Left lobe of liver (tissue), 2 donors: Measurements from ENCODE around the gene KRABD2.
"Not testable (repeated sequence)": the region's sequence is repeated elsewhere in the genome, so short reads cannot be mapped to it uniquely, and the experiment has no call there.

Source experiments
- ATAC-seq: fragments of 200-7000 bp; cut with Tn5 transposase; one replicate; pipeline ENCODE4 v1.9.1; 2020; ENCODE audit warnings: mild to moderate bottlenecking, moderate library complexity
- DNase-seq: peaks from one replicate; pipeline ENCODE4 v3.0.0-alpha.2; 2020; ENCODE audit warnings: low spot score
- donor health status: DM: no; HTN: no; CAD: no; lungs with moderate emphysema.
- donor health status: DM: no; HTN: yes; CAD: no.

Gene KRABD2

GRCh38 chr17:8376271-8377067, at the start of gene KRABD2:
KRABD2 (minus strand) TSS chr17:8376704.
- ATAC-seq: peak; percentile 99
- DNase-seq: peak; percentile 94

GRCh38 chr17:8421571-8421970, 45.1 kb upstream of the KRABD2 start:
- no peak for ATAC-seq
- DNase-seq: no peak

GRCh38 chr17:8420041-8420934, 43.8 kb upstream of the KRABD2 start:
- ATAC-seq (peak; percentile 90), DNase-seq (peak; percentile 95)

- ATAC-seq: no peak
- DNase-seq: no peak
These were observed 42.8 kb upstream of the KRABD2 start for GRCh38 chr17:8419305-8419704.

GRCh38 chr17:8418471-8418870, 42.0 kb upstream of the KRABD2 start:
- DNase-seq: no peak
- ATAC-seq: no peak

GRCh38 chr17:8417806-8418205, 41.3 kb upstream of the KRABD2 start:
- ATAC-seq: peak; percentile 57
- no peak for DNase-seq

GRCh38 chr17:8413938-8414337, 37.4 kb upstream of the KRABD2 start:
- no peak for DNase-seq

GRCh38 chr17:8413328-8413727, 36.8 kb upstream of the KRABD2 start:
- no peak for DNase-seq

More at GRCh38 chr17:8413938-8414337, 37.4 kb upstream of the KRABD2 start:
- no peak for ATAC-seq

GRCh38 chr17:8412089-8412488, 35.6 kb upstream of the KRABD2 start:
- DNase-seq (no peak), ATAC-seq (no peak)

More at GRCh38 chr17:8413328-8413727, 36.8 kb upstream of the KRABD2 start:
- no peak for ATAC-seq

GRCh38 chr17:8410883-8411238, 34.4 kb upstream of the KRABD2 start:
- no peak for DNase-seq
- ATAC-seq: no peak

GRCh38 chr17:8409966-8410882, 33.7 kb upstream of the KRABD2 start:
- DNase-seq (peak; percentile 90), ATAC-seq (peak; percentile 99)

- no peak for DNase-seq
- no peak for ATAC-seq
These were observed 31.9 kb upstream of the KRABD2 start for GRCh38 chr17:8408371-8408770.

GRCh38 chr17:8406174-8406573, 29.7 kb upstream of the KRABD2 start:
- no peak for ATAC-seq
- no peak for DNase-seq

GRCh38 chr17:8405499-8406016, 29.1 kb upstream of the KRABD2 start:
- ATAC-seq: no peak
- DNase-seq: peak; percentile 35

- ATAC-seq: no peak
These were observed 26.5 kb upstream of the KRABD2 start for GRCh38 chr17:8402921-8403536.

GRCh38 chr17:8401107-8401506, 24.6 kb upstream of the KRABD2 start:
- ATAC-seq (no peak), DNase-seq (no peak)

More at GRCh38 chr17:8402921-8403536, 26.5 kb upstream of the KRABD2 start:
- DNase-seq: no peak

- ATAC-seq: no peak
- peak; percentile 27 for DNase-seq
These were observed 22.5 kb upstream of the KRABD2 start for GRCh38 chr17:8398980-8399379.

GRCh38 chr17:8397636-8398035, 21.1 kb upstream of the KRABD2 start, which contains the start of gene RNF222:
RNF222 (minus strand) TSS chr17:8397827; CDS start chr17:8393461, 4,366 bp downstream.
- ATAC-seq (no peak), DNase-seq (no peak)

- ATAC-seq, DNase-seq: not testable (repeated sequence)
These were observed 18.0 kb upstream of the KRABD2 start for GRCh38 chr17:8394497-8394896.
